GM21717 (cell line): Measurements from ENCODE around the gene FLCN.
A peak's percentile ranks its signal among the peaks of the same experiment; 100 is the strongest.
"Not testable (repeated sequence)": the region's sequence is repeated elsewhere in the genome, so short reads cannot be mapped to it uniquely, and the experiment has no call there.

ENCODE experiments used
- ATAC-seq: cut with Tn5 transposase; IDR thresholded peaks from one replicate; pipeline ENCODE4 v1.9.1; 2021; ENCODE audit warnings: mild to moderate bottlenecking, moderate library complexity; ENCODE audit not compliant: unreplicated experiment

The FLCN gene

GRCh38 chr17:17237026-17237799, at the start of gene FLCN:
Gene FLCN, minus strand, starts transcription at chr17:17237168. Its CDS starts 9,031 bp downstream, at chr17:17228137.
- peak; percentile 78 for ATAC-seq

- no peak for ATAC-seq
These were observed 49.0 kb upstream of the FLCN start for GRCh38 chr17:17285951-17286350.

DNA sequence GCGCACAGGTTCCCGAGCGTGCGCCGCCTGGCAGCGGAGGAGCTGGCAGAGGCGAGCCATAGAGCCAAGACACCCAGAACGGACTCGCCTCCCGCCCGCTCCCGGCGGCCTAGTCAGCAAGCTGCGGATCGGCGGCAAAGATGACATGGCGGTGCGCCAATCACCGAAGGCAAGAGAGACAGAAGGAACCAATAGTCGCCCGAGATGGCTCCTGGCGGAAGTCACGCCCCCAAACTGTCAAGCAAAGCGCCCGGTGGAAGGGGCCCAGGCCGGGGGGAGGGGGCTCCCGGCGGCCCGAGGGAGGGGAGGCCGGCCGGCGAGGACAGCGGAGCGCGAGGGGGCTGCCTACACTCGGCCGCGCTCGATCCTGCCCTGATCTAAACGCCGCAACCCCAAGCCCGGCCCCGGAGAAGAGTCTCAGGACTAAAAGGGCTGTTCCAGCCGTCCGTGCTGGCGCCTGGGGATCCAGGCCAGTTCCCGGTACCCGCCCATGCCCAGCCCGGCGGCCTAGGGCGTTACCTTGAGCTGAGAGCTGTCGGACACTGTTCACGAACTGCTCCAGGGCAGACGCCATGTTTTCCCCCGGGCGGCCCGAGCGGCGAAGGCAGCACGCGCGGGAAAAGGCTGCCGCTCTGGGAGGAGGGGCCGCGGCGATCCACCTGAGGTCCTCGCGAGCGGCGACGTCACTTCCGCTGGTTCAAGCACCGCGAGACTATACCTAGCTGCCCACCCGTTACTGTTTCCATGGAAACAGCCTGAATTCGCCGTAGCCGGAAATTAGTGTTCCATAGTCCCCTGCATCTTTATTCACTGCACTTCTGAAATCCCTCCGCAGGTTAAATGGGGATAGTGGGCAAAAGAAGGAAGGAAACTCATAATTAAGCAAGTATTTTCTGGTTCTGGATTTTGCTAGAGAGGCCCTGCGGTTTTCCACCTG, 43.9 kb upstream of the FLCN start, which contains the start of gene COPS3:
Gene COPS3, minus strand, starts transcription at position 634 of the 937 bp plus-strand sequence. Its CDS starts 60 bp downstream, at position 574.
- ATAC-seq, result peak; percentile 72

DNA sequence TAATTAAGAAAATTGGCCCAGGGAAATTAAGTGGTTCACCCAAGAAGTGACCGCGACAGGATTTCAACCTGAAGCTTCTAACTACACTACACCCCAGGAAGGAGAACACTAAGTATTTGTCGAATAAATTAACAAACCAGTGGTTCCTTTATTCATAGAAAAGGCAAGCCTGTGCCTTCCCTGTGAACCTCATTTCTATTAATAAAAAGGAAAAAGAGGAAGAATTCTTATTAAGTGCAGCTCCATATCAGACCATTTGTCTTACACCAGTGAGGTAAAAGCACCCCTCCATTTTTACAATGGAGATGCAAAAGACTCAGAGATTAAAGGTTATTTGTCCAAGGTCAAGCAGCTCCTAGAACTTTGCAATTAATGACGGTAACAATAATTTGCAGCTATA, 42.3 kb upstream of the FLCN start:
- ATAC-seq, result no peak

DNA sequence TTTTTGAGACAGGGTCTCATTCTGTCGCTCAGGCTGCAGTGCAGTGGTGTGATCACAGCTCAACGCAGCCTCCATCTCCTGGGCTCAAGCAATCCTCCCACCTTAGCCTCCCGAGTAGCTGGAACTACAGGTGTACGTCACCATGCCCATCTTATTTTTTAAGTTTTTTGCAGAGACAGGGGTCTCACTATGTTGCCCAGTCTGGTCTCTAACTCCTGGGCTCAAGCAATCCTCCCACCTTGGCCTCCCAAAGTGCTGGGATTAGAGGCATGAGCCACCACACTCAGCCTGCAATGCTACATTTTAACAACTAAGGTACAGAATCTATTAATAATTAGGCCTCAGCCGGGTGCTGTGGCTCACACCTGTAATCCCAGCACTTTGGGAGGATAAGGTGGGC, 40.5 kb upstream of the FLCN start:
- not testable (repeated sequence) for ATAC-seq

DNA sequence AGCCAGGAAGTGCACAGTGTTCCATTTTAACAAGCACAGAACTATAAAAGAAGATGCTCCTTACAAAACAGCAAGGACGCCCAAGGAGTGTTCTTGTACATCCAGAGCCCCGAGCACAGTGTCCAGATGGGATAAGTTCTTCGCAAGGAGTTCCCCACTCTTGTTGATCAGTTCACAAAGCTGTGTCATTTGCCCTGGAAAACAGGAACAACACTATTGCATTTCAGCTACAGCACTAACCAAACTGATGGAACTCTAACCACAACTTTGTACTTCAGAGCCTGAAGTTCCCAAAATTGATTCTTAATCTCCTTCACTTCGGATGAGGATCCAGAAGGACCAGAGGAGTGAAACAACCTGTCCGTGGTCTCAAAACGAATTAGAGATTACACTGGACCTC, 39.0 kb upstream of the FLCN start:
- ATAC-seq, result no peak

DNA sequence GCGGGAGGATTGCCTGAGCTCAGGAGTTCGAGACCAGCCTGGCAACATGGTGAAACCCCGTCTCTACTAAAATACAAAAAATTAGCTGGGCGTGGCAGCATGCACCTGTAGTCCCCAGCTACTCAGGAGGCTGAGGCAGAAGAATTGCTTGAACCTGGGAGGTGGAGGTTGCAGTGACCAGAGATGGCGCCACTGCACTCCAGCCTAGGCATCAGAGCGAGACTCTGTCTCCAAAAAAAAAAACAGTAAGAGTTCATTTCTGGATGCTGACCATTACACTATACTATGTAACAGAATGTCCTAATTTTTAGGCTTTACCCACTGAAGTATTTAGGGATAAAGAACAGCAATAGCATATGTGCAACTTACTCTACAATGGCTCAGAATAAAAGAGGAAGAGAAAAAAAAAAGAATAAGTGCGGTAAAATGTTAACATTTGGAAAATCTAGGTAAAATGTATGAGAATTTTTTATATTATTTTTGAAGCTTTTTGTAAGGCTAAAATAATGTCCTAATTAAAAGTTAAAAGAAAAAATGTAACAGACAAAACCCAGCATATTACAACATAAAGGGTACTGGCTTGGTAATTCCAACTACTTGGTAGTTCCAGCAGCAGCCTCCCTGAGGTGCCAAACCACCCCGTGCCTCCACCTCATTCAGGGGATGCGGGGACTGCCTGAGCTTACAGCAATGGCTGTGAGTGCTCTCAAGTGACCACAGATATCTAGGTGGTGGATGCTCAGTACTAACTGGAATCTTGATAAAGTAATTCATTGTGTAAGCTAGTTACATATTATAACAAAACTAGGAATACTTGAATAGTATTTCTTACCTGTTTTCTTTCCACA, 33.2 kb upstream of the FLCN start:
- ATAC-seq, result no peak

DNA sequence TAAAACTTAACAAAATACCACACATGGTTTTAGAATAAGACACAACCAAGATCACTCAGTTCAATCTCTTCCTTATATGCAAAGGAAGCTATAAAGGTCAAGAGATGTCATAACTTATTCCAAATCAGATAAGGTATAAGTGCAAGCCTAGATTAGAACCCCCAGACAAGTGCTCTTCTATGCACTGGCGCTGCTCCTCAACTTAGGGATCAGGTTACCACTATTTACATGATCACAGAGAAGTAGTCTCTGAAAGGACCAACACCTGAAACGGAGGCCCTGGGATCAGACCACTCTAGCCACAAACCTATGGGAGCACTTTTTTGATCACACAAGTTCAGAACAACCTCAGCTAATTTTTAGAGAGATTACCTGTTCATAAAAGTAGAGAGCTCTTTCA, 27.5 kb upstream of the FLCN start:
- ATAC-seq, result no peak

GRCh38 chr17:17258998-17259397, 22.0 kb upstream of the FLCN start:
- ATAC-seq, result no peak

DNA sequence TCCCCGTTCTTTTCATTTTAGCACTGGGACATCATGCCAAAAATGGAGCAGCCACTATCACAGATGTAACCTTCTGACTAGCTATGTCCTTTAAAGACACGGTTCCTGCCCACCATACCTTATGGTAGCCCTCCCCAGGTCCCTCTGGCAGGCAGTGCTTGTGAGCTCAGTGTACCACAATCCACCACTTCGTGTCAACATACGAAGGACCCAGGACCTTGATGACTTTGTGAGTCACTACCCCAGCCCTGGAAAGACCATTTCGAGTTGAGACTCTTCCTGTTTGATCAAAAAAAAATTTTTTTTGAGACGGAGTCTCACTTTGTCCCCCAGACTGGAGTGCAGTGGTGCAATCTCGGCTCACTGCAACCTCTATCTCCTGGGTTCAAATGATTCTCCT, 21.0 kb upstream of the FLCN start:
- ATAC-seq, result no peak

DNA sequence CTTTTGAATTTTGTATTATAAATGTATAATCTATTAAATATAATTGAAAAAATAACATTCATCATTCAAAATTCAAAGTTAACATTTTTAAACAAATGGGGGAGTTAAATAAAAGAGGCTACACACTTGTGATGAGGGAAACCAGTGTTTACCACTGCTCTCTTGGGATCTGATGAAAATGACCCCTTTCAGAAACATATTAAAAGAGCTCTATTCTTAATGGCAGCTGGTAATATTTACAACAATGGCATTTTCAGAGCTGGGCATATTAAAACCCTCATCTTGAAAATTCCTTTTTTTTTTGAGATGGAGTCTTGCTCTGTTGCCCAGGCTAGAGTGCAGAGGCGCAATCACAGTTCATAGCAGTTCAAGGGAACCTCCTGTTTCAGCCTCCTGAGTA, 19.3 kb upstream of the FLCN start:
- no peak for ATAC-seq

- ATAC-seq, result not testable (repeated sequence)
These were observed 18.7 kb upstream of the FLCN start for GRCh38 chr17:17255689-17256088.

- ATAC-seq, result no peak
These were observed 17.1 kb upstream of the FLCN start for GRCh38 chr17:17254036-17254435.

- ATAC-seq, result no peak
These were observed 16.4 kb upstream of the FLCN start for GRCh38 chr17:17253406-17253805.

- no peak for ATAC-seq
These were observed 15.2 kb upstream of the FLCN start for GRCh38 chr17:17252149-17252661.

DNA sequence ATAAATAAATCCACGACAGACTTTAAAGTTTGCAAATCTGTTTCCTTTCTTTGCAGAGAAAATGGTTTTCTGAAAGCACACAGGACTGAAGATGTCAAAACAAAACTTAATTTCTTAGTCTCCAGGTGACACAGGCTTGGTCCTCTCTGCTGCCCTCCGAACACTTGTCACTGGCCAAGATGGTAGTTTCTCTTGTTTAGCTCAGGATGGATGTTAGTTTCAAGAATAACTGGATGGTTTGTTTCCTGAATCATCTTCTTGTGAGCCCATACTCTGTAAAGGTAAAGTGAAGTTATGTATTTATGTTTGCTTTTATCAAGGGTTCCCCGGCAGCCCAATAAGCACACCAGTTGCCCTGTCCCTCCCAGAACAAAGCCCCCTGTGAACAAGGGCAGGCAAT, 9.9 kb upstream of the FLCN start:
- no peak for ATAC-seq

DNA sequence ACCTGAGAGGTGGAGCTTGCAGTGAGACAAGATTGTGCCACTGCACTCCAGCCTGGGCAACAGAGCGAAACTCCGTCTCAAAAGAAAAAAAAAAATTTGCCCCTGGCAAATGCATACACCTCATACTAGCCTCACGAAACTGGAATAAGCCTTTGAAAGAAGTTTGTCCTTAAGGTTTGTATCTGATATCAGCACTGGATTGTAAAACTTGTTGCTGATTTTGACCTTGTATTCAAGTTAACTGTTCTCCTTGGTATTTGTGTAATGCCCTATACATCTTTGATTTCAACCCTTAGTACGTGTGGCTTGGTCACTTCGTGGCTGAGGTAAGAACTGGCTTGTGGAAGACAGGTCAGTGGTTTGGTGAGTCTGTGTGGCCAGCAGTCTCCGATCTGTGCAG, 6.2 kb upstream of the FLCN start:
- ATAC-seq, result no peak

GRCh38 chr17:17242246-17242645, 5.3 kb upstream of the FLCN start:
- no peak for ATAC-seq

GRCh38 chr17:17241656-17242055, 4.7 kb upstream of the FLCN start:
- ATAC-seq, result no peak

- ATAC-seq, result no peak
These were observed 2.9 kb upstream of the FLCN start for GRCh38 chr17:17239832-17240231.
